Measurements from ENCODE around the gene CLDN5. TPM values are rescaled to one million over a fixed set of nuclear protein-coding genes. Genes with fewer than 3 reads are reported as not detected.
"Not testable (repeated sequence)": the region's sequence is repeated elsewhere in the genome, so short reads cannot be mapped to it uniquely, and the experiment has no call there.

CLDN5 gene
- total RNA-seq, 1 donor from 2014 or later: 9.3 TPM

DNA sequence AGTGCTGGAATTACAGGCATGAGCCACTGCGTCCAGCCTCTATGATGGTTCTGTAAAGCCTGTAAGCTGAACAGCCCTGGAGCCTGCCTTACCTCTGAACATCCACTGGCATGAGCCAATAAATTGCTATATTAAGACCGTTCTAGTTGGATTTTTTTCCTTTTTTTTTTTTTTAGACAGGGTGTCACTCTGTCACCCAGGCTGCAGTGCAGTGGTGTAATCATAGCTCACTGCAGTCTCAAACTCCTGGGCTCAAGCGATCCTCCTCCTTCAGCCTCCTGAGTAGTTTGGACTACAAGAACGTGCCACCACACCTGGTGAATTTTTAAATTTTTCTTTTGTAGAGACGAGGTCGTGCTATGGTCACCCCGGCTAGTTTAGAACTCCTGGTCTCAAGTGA lies 26.2 kb upstream of the CLDN5 start:
- intact Hi-C loops (cut with DNase I): no loop called here
- no peak for DNase-seq (ENCODE audit: low spot score)

DNA sequence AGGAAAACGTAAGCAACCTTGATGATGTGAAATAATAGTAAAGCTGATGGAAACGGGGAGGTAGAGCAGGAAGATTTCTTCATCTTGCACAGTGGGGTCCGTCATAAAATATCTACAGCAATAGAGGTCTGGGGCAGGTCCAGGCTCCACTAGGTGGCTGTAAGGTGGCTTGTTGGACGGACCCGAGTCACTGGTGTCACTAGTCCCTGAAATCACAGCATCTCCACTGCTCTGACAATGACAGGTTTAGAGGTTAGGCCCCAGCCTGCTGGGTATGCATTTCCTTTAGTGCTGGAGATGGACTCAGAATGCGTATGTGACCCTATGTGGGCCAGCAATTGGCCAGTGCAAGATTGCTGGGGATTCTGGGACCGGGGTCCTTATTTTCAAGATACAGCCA lies 25.2 kb upstream of the CLDN5 start:
- intact Hi-C loops (cut with DNase I): no loop called here
- no peak for DNase-seq (ENCODE audit: low spot score)

DNA sequence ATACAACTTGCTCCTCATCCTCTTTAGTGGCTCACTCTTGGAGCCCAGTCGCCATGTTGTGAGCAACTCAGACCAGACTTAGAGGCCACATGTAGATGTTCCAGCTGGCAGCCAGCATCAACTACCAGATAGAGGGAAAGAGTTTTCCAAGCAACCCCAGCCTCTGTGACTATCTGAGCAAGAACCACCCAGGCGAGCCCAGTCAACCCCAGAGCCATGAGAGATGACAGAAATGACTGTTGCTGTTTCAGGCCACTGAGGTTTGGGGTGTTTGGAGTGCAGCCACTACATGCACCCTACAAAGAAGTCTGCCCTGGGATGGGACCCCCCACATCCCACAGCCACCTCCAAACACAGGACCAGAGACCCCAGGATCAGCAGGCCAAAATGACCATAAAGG lies 24.8 kb upstream of the CLDN5 start:
- DNase-seq (ENCODE audit: low spot score): peak; percentile 22
- intact Hi-C loops (cut with DNase I): no loop called here

DNA sequence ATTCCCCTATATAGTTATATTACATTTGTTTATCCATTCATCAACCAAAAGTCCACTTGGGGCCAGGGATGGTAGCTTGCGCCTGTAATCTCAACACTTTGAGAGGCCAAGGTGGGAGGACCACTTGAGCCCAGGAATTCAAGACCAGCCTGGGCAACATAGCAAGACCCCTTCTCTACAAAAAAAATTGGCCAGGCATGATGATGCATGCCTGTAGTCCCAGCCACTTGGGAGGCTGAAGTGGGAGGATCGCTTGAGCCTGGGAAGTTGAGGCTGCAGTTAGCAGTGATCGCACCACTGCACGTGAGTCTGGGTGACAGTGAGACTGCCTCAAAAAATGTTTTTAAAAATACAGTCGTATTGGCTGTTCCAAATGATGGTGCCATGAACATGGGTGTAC lies 24.2 kb upstream of the CLDN5 start:
- intact Hi-C loops (cut with DNase I): not testable (repeated sequence)
- DNase-seq (ENCODE audit: low spot score): peak; percentile 15

DNA sequence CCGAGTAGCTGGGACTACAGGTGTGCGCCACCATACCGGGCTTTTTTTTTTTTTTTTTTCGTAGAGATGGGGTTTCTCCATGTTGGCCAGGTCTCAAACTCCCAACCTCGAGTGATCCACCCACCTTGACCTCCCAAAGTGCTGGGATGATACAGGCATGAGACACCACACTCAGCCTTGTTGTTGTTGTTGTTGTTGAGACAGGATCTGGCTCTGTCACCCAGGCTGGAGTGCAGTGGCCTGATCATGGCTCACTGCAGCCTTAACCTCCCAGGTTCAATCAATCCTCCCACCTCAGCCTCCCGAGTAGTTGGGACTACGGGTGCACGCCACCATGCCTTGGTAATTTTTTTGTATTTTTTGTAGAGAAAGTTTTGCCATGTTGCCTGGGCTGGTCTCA lies 23.4 kb upstream of the CLDN5 start:
- no peak for DNase-seq (ENCODE audit: low spot score)
- intact Hi-C loops (cut with DNase I): no loop called here

DNA sequence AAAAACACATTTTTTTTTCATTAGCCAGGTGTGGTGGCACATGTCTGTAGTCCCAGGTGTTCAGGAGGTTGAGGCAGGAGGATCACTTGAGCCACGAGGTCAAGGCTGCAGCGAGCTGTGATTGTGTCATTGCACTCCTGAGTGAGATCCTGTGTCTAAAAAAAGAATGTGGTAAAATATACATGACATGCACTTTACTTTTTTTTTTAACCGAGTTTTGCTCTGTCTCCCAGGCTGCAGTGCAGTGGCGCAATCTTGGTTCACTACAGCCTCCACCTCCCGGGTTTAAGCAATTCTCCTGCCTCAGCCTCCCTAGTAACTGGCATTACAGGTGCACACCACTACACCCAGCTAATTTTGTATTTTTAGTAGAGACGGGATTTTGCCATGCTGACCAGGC lies 22.5 kb upstream of the CLDN5 start:
- intact Hi-C loops (cut with DNase I): no loop called here
- DNase-seq (ENCODE audit: low spot score): no peak

DNA sequence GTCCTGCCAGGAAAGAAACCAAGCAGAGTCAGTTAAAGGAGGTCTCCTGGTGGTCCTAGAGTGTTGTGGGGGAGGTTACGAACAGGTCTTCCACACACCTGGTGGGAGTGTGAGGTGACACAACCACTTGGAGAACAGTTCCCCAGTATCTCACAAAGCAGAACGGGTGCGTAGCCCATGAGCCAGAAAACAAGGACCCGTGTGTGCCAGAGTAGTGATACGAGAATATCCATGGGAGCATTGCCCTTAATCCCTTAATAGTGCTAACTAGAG lies 21.7 kb upstream of the CLDN5 start:
- no peak for DNase-seq (ENCODE audit: low spot score)
- intact Hi-C loops (cut with DNase I): no loop called here

DNA sequence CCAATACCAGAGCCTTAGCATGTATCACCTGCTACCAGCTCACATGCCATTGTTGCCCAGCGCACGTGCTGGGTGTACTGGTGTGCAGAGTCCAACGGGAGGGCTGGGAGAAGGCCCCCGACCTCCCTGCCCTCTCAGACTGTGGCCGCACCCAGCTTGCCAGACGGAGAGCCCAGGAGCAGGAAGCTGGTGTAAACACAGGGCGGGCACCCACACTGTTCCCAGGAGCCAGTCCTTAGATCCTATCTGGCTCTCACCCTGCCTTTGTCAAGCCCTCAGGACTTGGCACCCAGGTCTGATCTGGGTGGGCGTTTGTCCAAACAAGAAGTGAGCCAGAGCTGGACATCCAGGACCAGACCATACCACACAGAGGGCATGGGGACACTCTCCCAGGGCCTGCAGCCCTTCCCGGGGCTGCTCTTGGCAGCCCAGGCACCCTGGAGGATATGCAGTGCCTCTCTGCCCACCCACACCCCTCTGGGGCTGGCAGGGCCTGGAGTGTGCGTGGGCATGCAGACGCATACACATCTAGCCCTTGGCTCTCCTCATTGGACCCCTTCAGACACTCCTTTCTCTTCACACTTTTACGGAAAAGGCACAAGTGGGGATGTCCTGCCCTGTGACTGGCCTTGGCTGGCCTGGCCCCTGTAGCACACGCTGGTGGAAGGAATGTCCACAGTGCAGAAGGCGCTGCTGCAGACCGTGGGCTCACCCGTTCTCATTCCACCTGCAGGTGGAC lies 19.9 kb upstream of the CLDN5 start:
- DNase-seq (ENCODE audit: low spot score): no peak
- intact Hi-C loops (cut with DNase I): no loop called here

DNA sequence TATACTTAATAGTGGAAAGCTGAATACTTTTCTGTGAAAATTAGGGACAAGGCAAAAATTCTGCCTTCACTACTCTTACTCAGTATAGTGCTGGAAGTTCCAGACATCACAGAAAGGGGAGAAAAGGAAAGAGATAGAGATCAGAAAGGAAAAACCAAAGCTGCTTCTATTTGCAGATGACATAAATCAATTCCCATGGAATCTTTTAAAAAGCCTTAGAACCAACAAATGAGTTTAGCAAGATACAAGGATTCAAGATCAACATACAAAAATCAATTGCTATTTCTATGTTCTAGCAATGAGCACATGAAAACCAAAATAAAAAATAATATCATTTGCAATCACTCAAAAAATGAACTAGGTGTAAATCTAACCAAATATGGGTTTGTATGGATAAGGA lies 16.2 kb upstream of the CLDN5 start:
- DNase-seq (ENCODE audit: low spot score): no peak
- intact Hi-C loops (cut with DNase I): no loop called here

DNA sequence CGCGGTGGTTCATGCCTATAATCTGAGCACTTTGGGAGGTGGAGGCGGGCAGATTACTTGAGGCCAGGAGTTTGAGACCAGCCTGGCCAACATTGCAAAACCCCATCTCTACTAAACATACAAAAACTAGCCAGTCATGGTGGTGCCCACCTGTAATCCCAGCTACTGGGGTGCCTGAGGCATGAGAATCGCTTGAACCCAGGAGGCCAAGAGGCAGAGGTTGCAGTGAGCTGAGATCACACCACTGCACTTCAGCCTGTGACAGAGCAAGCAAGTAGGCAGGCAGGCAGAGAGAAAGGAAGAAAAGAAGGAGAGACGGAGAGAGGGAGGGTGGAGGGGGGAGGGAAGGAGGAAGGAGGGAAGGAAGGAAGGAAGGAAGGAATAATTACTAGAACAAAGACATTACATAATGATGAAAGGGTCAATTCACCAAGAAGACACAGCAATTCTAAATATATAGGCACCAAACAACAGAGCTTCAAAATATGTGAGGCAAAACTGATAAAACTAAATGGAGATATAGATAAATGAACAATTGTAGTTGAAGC lies 13.8 kb upstream of the CLDN5 start:
- DNase-seq (ENCODE audit: low spot score): peak; percentile 6
- intact Hi-C loops (cut with DNase I): no loop called here

DNA sequence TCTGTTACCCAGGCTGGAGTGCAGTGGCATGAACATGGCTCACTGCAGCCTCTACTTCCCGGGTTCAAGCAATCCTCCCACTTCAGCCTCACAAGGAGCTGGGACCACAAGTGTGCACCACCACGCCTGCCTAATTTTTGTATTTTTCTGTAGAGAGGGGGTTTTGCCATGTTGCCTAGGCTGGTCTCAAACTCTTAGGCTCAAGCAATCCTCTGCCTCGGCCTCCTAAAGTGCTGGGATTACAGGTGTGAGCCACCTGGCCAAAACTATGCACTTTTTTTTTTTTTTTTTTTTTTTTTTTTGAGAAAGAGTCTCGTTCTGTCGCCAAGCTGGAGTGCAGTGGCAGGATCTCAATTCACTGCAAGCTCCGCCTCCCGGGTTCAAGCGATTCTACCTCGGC lies 12.4 kb upstream of the CLDN5 start:
- intact Hi-C loops (cut with DNase I): no loop called here

DNA sequence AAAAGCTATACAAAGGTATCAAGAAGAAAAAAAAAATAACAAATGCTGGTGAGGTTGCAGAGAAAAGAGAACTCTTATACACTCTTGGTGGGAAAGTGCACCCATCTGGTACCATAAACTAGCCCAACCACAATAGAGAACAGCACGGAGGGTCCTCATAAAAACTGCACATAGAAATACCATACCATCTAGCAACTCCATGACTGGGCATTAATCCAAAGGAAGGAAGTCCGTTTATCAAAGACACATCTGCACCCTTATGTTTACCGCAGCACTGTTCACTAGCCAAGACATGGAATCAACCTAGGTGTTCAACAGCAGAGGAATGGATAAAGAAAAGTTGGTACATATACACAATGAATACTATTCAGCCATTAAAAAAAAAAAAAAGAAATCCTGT lies 10.8 kb upstream of the CLDN5 start:
- no peak for DNase-seq (ENCODE audit: low spot score)
- intact Hi-C loops (cut with DNase I): no loop called here

More for the DNA sequence above, 12.4 kb upstream of the CLDN5 start:
- DNase-seq (ENCODE audit: low spot score): peak; percentile 6

DNA sequence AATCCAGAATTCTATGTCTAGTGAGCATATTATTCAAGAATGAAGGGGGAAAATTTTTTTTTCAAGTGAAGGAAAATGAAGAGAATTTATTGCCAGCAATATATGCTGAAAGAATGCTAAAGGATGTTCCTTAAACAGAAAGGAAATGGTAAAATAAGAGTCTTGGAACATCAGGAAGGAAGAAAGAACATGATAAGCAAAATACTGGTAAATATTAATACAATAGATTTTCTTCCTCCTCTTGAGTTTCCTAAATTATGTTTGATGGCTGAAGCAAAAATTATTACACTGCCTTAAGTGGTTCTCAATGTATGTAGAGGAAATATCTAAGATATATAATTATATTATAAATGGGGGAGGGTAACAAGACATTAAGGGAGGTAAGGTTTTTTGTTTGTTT lies 9.6 kb upstream of the CLDN5 start:
- no peak for DNase-seq (ENCODE audit: low spot score)
- intact Hi-C loops (cut with DNase I): no loop called here

DNA sequence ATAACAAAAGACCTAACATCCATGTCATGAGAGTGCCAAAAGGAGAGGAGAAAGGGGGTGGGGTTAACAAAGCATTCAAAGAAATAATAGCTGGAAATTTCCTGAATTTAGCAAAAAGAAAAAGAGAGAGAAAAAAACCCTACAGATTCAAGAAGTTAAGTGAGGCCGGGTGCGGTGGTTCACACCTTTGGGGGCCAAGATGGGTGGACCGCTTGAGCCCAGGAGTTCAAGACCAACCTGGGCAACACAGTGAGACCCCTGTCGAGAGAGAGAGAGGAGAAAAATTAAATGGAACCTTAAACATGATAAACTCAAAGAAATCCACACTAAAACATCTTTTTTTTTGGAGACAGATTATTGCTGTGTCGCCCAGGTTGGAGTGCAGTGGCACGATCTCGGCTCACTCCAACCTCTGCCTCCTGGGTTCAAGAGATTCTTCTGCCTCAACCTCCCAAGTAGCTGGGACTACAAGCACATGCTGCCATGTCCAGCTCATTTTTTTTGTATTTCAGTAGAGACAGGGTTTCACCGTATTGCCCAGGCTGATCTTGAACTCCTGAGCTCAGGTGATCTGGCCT lies 8.9 kb upstream of the CLDN5 start:
- intact Hi-C loops (cut with DNase I): no loop called here
- no peak for DNase-seq (ENCODE audit: low spot score)

DNA sequence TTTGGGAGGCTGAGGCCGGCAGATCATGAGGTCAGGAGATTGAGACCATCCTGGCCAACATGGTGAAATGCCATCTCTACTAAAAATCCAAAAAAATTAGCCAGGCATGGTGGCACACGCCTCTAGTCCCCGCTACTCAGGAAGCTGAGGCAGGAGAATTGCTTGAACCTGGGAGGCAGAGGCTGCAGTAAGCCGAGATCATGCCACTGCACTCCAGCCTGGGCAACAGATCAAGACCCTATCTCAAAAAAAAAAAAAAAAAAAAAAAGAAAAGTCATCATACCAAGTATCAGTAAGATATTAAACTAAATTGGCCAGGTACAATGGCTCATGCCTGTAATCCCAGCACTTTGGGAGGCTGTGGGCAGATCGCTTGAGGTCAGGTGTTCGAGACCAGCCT lies 7.1 kb upstream of the CLDN5 start:
- DNase-seq (ENCODE audit: low spot score); intact Hi-C loops (cut with DNase I): not testable (repeated sequence)

DNA sequence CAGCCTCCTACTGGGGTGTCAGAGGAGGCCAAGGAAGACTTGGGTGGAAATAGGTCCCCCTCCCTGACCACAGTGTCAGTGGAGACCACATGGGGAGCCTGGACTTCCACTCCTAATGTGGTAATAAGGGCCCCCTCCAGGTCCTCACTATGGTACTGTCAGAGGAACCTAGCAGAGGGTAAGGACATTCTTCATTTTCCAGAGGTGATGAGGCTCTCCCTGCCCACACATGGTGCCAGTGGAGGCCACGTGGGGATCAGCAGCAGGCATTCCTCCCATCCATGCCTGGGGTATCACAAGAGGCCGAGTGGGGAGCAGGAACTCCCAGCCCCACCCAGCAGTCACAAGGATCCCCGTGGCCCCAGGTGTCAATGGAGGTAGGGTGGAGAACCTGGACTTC lies 6.5 kb upstream of the CLDN5 start:
- intact Hi-C loops (cut with DNase I): no loop called here
- no peak for DNase-seq (ENCODE audit: low spot score)

DNA sequence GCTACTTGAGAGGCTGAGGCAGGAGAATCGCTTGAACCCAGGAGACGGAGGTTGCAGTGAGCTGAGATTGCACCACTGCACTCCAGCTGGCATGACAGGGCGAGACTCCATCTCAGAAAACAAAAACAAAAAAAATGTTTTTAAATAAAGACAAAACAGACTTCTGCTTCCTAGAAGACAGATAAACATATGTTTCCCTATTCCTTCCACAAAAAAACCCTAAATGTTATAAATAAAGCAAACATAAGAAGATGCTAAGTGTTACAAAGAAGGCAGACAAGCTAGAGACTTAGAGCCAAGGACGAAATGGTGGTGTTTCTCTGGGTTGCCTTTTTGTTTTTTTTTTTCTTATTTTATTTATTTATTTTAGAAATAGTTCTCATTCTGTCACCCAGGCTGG lies 5.6 kb upstream of the CLDN5 start:
- no peak for DNase-seq (ENCODE audit: low spot score)
- intact Hi-C loops (cut with DNase I): no loop called here

DNA sequence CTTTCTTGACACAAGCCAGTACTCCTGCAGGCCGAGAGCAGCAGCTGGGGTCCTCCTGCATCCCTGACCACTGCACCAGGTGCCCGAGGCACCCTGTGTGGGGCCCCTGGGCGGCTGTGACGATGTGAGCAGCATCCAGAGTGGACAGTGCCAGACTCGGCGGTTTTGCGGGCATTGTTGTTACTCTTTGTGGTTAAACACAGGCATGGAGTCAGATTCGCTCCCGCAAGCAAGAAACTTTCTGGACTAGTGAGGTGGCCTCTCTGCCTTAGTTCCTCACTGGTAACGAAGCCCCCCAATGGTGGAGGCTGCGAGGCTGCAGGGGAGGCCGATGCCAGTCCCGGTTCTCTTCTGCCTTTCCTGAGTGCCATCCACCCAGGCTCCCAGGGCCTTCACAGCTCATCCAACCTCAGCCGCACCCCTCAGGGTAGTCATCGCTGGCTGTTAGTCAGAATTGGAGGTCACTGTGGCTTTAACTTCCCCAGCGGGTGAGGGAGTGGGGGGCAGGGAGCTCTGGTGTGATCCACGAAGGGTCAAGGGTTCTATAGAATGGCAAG lies 3.7 kb upstream of the CLDN5 start:
- intact Hi-C loops (cut with DNase I): no loop called here
- peak; percentile 9 for DNase-seq (ENCODE audit: low spot score)

DNA sequence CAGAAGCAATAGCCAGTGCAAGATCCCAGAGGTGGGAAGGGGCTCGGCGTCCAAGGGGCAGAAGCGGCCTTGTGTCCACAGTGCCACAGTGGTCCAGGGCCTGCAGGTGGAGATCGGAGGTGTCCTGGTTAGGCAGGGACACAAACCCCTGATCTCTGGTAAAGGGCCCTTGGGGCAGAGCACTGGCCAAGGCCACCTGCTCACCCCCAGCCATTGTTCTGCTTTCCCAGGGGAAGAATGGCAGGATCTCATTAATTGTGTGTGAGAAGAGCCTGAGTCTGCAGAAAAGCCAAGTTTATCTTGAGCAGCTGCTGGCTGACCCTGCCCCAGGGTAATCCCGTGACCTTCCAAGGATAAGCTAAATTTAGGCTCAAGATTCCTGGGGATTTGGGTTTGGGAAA lies 3.1 kb upstream of the CLDN5 start:
- peak; percentile 43 for DNase-seq (ENCODE audit: low spot score)

DNA sequence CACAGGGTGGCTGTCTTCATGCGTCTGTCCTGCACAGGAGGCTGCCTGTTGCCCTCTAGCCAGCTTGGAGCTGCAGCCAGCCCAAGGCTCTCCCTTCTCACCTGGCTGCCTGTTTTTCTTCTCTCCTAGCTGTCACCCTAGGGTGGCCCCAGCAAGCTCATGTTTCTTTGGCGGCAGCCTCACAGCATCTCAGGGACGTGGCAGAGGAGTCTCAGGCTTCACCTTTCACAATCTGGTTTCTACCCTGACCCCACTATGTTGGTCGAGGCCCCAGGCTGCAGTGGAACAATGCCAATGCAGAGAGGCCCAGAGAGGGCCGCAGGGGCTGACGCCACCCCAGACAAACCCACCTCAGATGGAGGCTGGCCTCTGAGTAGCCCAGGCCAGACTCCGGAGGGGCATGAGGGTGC lies 2.5 kb upstream of the CLDN5 start:
- intact Hi-C loops (cut with DNase I): no loop called here
- peak; percentile 59 for DNase-seq (ENCODE audit: low spot score)

More for the DNA sequence above, 3.1 kb upstream of the CLDN5 start:
- intact Hi-C loops (cut with DNase I): no loop called here

DNA sequence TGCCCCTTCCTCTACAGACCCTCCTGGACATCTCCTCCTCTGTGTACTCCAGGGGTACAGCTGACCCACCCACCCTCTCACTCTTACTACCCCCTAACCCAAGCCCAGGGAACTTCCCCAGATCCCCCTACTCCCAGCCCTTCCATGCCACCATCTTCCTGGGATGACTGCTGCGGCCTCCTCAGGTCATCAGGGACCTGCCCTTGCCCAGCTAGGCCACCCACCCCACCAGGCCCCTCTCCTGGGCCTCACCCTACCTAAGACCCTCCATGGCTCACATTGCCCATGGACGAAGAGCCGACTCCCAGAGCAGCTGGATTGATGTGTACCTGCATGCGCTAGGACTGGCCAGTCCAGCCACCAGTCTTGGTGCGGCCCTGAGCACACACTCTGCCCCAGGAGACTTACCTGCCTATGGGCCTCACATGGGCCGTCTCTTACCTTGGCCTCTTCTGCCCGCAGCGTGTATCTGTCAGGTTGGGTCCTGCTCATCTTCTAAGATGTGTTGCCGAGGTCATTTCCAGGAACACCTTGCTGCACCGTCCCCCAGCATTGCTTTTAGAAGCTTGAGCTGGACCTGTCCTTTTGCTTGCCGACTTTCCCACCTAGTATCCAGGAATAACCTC lies 2.0 kb upstream of the CLDN5 start:
- peak; percentile 71 for DNase-seq (ENCODE audit: low spot score)
- intact Hi-C loops (cut with DNase I): no loop called here
